ENCODE results near the gene ABCC10.

DNA sequence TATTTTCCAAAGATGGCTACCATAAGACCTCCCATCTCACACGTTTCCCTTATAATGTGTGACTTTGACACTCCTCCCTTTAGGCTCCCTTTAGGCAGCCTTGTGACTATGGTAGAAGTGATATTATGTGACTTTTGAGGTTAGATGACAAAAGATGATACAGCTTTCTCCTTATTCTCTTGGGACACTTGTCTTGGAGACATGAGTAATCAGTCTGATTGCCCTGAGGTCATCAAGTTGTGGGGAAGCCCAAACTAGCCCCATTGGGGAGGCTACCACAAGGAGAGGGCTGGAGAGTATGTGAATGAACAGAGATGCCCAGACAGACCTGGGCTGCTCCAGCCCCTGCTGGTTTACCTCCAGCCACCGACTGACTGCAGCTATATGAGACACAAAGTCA lies 38.6 kb downstream of the ABCC10 start:
- TF ChIP-seq, protein P1, sequence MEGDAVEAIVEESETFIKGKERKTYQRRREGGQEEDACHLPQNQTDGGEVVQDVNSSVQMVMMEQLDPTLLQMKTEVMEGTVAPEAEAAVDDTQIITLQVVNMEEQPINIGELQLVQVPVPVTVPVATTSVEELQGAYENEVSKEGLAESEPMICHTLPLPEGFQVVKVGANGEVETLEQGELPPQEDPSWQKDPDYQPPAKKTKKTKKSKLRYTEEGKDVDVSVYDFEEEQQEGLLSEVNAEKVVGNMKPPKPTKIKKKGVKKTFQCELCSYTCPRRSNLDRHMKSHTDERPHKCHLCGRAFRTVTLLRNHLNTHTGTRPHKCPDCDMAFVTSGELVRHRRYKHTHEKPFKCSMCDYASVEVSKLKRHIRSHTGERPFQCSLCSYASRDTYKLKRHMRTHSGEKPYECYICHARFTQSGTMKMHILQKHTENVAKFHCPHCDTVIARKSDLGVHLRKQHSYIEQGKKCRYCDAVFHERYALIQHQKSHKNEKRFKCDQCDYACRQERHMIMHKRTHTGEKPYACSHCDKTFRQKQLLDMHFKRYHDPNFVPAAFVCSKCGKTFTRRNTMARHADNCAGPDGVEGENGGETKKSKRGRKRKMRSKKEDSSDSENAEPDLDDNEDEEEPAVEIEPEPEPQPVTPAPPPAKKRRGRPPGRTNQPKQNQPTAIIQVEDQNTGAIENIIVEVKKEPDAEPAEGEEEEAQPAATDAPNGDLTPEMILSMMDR (IDR thresholded peaks at IDR 0.05) = no peak
- TF ChIP-seq POLR2A (IDR thresholded peaks at IDR 0.05) = no peak
